Stomach (tissue), 4 donors: Measurements from ENCODE around the gene TNFRSF8.

Experiments used
- CTCF ChIP-seq, 7 experiments: fragments of 450-650 bp in 4 of 7; fragments of 200-600 bp in 3 of 7; sonication (generic) in 3 of 7; IDR thresholded peaks; one replicate each; pipeline ENCODE4 v1.5.1; 2016 to 2019; ENCODE audit warnings: antibody characterized with exemption in 7 of 7, control low read depth in 2 of 7, mild to moderate bottlenecking in 1 of 7
- EP300 ChIP-seq: sonication (generic); formaldehyde crosslinking; IDR thresholded peaks from one replicate; pipeline ENCODE4 v1.6.1; 2017; ENCODE audit warnings: antibody characterized with exemption
- POLR2A ChIP-seq, 4 donors: fragments of 450-650 bp; IDR thresholded peaks; one replicate each; pipeline ENCODE4 v1.6.1; 2016; ENCODE audit warnings: antibody characterized with exemption in 4 of 4, control low read depth in 2 of 4, mild to moderate bottlenecking in 1 of 4, moderate library complexity in 1 of 4

GRCh38 chr1:12159816-12160215 is 96.7 kb downstream of the TNFRSF8 start:
- TF ChIP-seq CTCF (IDR thresholded peaks at IDR 0.05) (no peak), POLR2A (IDR thresholded peaks at IDR 0.05) (no peak), EP300 (no peak)
